K562 (cell line): Measurements from ENCODE around the gene DPCD. TPM values are rescaled to one million over a fixed set of nuclear protein-coding genes. Genes with fewer than 3 reads are reported as not detected.

Experiments used
- ATAC-seq: fragments of 200-7000 bp; cut with Tn5 transposase; 3 replicates; pipeline ENCODE4 v1.9.1; 2020; ENCODE audit warnings: moderate library complexity
- BruUV-seq: library from RNA; stranded (reverse); fragments of 400-500 nt; replicated peaks from 2 replicates; lab custom pipeline; 2021; lab: Mats Ljungman, UMichigan
- CTCF ChIA-PET: fragments of 300-600 bp; formaldehyde crosslinking; extraction: SDS; loops from one replicate; lab custom pipeline; 2021; ENCODE audit warnings: low intra/inter-chr PET ratio; lab: Yijun Ruan, JAX
- POLR2A ChIA-PET: fragments of 300-600, 350-650 bp; sonication (Branson Sonifier 250); formaldehyde crosslinking; extraction: SDS; loops from one replicate; lab custom pipeline; 2021; ENCODE audit warnings: antibody characterized with exemption, inconsistent platforms; lab: Yijun Ruan, JAX
- DNase-seq, 4 experiments: peaks; one replicate each; pipeline versions ENCODE4 v3.0.0 to v3.0.0-alpha.2; 2011 to 2018; ENCODE audit warnings: low spot score in 3 of 4, mixed read lengths in 3 of 4; ENCODE audit errors: extremely low read depth in 1 of 4
- FAIRE-seq: peaks from 2 replicates; lab custom pipeline; 2011; peaks lifted over from hg19 to GRCh38; lab: Jason Lieb, UNC
- H2AFZ ChIP-seq: 2 replicates; pipeline ENCODE4 v1.6.0; 2011; ENCODE audit warnings: low read depth, low read length, control low read depth, inconsistent platforms
- H3K27ac ChIP-seq: fragments of 200-600 bp; 3 replicates; pipeline ENCODE4 v1.8.0; 2011; ENCODE audit warnings: low read depth, mild to moderate bottlenecking, control low read depth, inconsistent platforms, low read length, moderate library complexity, mixed read lengths; ENCODE audit errors: extremely low read depth
- H3K27me3 ChIP-seq, 2 experiments: fragments of 300-600 bp in 1 of 2; 2 replicates in 1 of 2; 3 replicates in 1 of 2; pipeline versions ENCODE4 v1.6.0 to v1.8.0; 2011; ENCODE audit warnings: inconsistent platforms in 2 of 2, low read length in 2 of 2, mild to moderate bottlenecking in 1 of 2, mixed read lengths in 1 of 2, moderate library complexity in 1 of 2; ENCODE audit not compliant: control insufficient read depth in 2 of 2, insufficient read depth in 2 of 2
- H3K36me3 ChIP-seq: fragments of 300-600 bp; 3 replicates; pipeline ENCODE4 v1.8.0; 2011; ENCODE audit warnings: mild to moderate bottlenecking, low read length, inconsistent platforms; ENCODE audit not compliant: control insufficient read depth, insufficient read depth
- H3K4me1 ChIP-seq, 2 experiments: fragments of 200-600 bp in 1 of 2; replicated peaks in 1 of 2; 2 replicates in 1 of 2; 3 replicates in 1 of 2; pipeline versions ENCODE4 v1.5.1 to v1.8.0; 2011; ENCODE audit warnings: inconsistent platforms in 2 of 2, low read length in 2 of 2, mild to moderate bottlenecking in 1 of 2, mixed read lengths in 1 of 2, moderate library complexity in 1 of 2; ENCODE audit not compliant: control insufficient read depth in 2 of 2, insufficient read depth in 2 of 2
- H3K4me2 ChIP-seq: 2 replicates; pipeline ENCODE4 v1.6.1; 2011; ENCODE audit warnings: low read length, control low read depth, inconsistent platforms, mixed read lengths; ENCODE audit not compliant: insufficient read depth
- H3K4me3 ChIP-seq: fragments of 200-600 bp; sonication (generic), shearing (Covaris generic); 2 replicates; pipeline ENCODE4 v1.5.1; 2016; ENCODE audit warnings: control low read depth, inconsistent platforms
- H3K79me2 ChIP-seq: fragments of 200-600 bp; 3 replicates; pipeline ENCODE4 v1.8.0; 2011; ENCODE audit warnings: low read length, inconsistent platforms; ENCODE audit not compliant: control insufficient read depth, insufficient read depth
- H3K9ac ChIP-seq, 2 experiments: 2 replicates each; pipeline versions ENCODE4 v1.6.0 to v1.6.1; 2011; ENCODE audit warnings: low read depth in 2 of 2, low read length in 2 of 2, control low read depth in 1 of 2, inconsistent platforms in 1 of 2, mild to moderate bottlenecking in 1 of 2, mixed read lengths in 1 of 2; ENCODE audit not compliant: insufficient read depth in 1 of 2
- H3K9me1 ChIP-seq: one replicate; pipeline ENCODE4 v1.6.0; 2011; ENCODE audit warnings: inconsistent platforms, mild to moderate bottlenecking, low read length, moderate library complexity; ENCODE audit not compliant: control insufficient read depth, insufficient read depth
- H3K9me3 ChIP-seq: replicated peaks from 2 replicates; pipeline ENCODE4 v1.5.1; 2011; ENCODE audit warnings: low read depth, low read length, inconsistent platforms; ENCODE audit not compliant: control insufficient read depth, insufficient read depth
- H4K20me1 ChIP-seq: replicated peaks from 2 replicates; pipeline ENCODE4 v1.6.1; 2011; ENCODE audit warnings: low read length, inconsistent platforms, mixed read lengths; ENCODE audit not compliant: control insufficient read depth, insufficient read depth
- C11orf30 ChIP-seq: fragments of 450-650 bp; IDR thresholded peaks from 2 replicates; pipeline ENCODE4 v1.6.1; 2016; ENCODE audit warnings: low read depth, mild to moderate bottlenecking
- HNRNPLL ChIP-seq: fragments of 200-400 bp; formaldehyde crosslinking; IDR thresholded peaks from 2 replicates; pipeline ENCODE4 v1.6.1; 2017; ENCODE audit warnings: low read length, low read depth, mild to moderate bottlenecking; ENCODE audit not compliant: poor library complexity, severe bottlenecking
- ZNF24 ChIP-seq: fragments of 450-650 bp; IDR thresholded peaks from 2 replicates; pipeline ENCODE4 v1.6.1; 2016
- ZNF316 ChIP-seq: fragments of 450-650 bp; IDR thresholded peaks from 2 replicates; pipeline ENCODE4 v1.6.1; 2016
- WGBS: fragments of 100-300 bp; shearing (Covaris generic); methylation state at CpG from one replicate; pipeline ENCODE4 v1.1.6; 2016; ENCODE audit warnings: low coverage, mixed read lengths; ENCODE audit not compliant: insufficient coverage; ENCODE audit errors: missing lambda C conversion rate; 5-methylcytosine and 5-hydroxymethylcytosine counted together
- in situ Hi-C: fragments of 300-500 bp; cut with MboI; formaldehyde crosslinking; loops from 4 replicates; pipeline ENCODE4 v1.15.0; 2018; ENCODE audit warnings: inconsistent platforms, mixed read lengths
- intact Hi-C: fragments of 100-400 bp; cut with micrococcal nuclease; formaldehyde crosslinking; loops from 2 replicates; pipeline ENCODE4 v1.14.2; 2022
- polyA plus RNA-seq, 8 experiments: library from polyadenylated mRNA; depleted of rRNA in 4 of 8; stranded (reverse) in 5 of 8; unstranded in 3 of 8; fragments of >200 nt; fragmentation: Nextera tagmentation in 2 of 8; fragmentation: Illumina TruSeq in 1 of 8; extraction: Ambion mirVana in 2 of 8; extraction: Trizol in 1 of 8; gene quantifications; 2 replicates each; pipeline versions ENCODE4 v1.2.1 to v1.2.3, GENCODE V29; 2011 to 2014; ENCODE audit warnings: inconsistent platforms in 1 of 8, missing spikeins in 1 of 8
- total RNA-seq, 7 experiments: library from RNA; depleted of rRNA in 6 of 7; stranded (reverse); fragments of >200 nt in 6 of 7; fragmentation: Illumina TruSeq in 2 of 7; extraction: Trizol in 2 of 7; gene quantifications; 2 replicates each; pipeline versions ENCODE4 v1.2.1 to v1.2.3, GENCODE V29; 2011 to 2021; ENCODE audit warnings: low replicate concordance in 1 of 7
- TF ChIP-seq, protein P1 (sequence below): sonication (generic); formaldehyde crosslinking; IDR thresholded peaks from 2 replicates; pipeline ENCODE4 v1.8.0; 2022; ENCODE audit warnings: mild to moderate bottlenecking, missing genetic modification reagents

DPCD gene
- total and polyA plus RNA-seq, 9 of the 15 experiments (the other 6 are each of a cell fraction or from before 2014, with no cell fraction given): 12.1 to 45.2 (median 20.0) TPM

- H3K36me3 ChIP-seq: no peaks in the 10 kb centered on the region
- in situ Hi-C loops: no loop called here
- BruUV-seq: no TSS peak
- no peak for DNase-seq
- H3K4me1 ChIP-seq: no peaks in the 10 kb centered on the region; a peak in 2 of 5 replicates
- H2AFZ ChIP-seq: no peak overlapping the region
- no peaks in the 10 kb centered on the region for H3K79me2 ChIP-seq
- POLR2A ChIA-PET: interaction anchor here (1.0 kb wide), 1 partner anchor 47 kb away, joined by 4 read pairs; no protein-coding TSS in a partner anchor
- peaks cover 2% of the 10 kb centered on the region for H3K9me1 ChIP-seq
- intact Hi-C loops: no loop called here
- CTCF ChIA-PET: no interaction called here
- H3K27me3 ChIP-seq: no peaks in the 10 kb centered on the region
- no peaks in the 10 kb centered on the region for H3K9me3 ChIP-seq
- no peak for ATAC-seq
- FAIRE-seq: no peak
- H3K9ac ChIP-seq: no peak overlapping the region
- H4K20me1 ChIP-seq: no peaks in the 10 kb centered on the region
- WGBS: 75% methylated on average over 2 of the region's 2 CpGs
- no peak overlapping the region for H3K4me3 ChIP-seq
- H3K4me2 ChIP-seq: no peak overlapping the region
- TF ChIP-seq, protein P1, sequence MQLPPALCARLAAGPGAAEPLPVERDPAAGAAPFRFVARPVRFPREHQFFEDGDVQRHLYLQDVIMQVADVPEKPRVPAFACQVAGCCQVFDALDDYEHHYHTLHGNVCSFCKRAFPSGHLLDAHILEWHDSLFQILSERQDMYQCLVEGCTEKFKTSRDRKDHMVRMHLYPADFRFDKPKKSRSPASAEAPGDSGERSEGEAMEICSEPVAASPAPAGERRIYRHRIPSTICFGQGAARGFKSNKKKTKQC (CRISPR knock-in tag): no peak
- no peak for TF ChIP-seq ZNF24
- TF ChIP-seq HNRNPLL: no peak
- TF ChIP-seq C11orf30: peak; percentile 64
- TF ChIP-seq ZNF316: peak; percentile 58
- TF ChIP-seq, all 486 proteins: peak for 2
- no peak overlapping the region for H3K27ac ChIP-seq
Measured at GRCh38 chr10:101639141-101639900, 51.2 kb downstream of the DPCD start.
